T-cell (primary cell): ENCODE results near the gene LRCOL1. TPM values are rescaled to one million over a fixed set of nuclear protein-coding genes. Genes with fewer than 3 reads are reported as not detected.
A peak's percentile ranks its signal among the peaks of the same experiment; 100 is the strongest.

ENCODE experiments used
- ATAC-seq, 4 experiments: fragments of 200-7000 bp in 3 of 4; fragments of 150-1000 bp in 1 of 4; cut with Tn5 transposase; replicated peaks in 1 of 4; 1 replicate in 3 of 4; 2 replicates in 1 of 4; pipeline ENCODE4 v1.10.0; 2021; ENCODE audit warnings: moderate library complexity in 3 of 4, mild to moderate bottlenecking in 2 of 4, moderate number of reproducible peaks in 1 of 4
- CTCF ChIA-PET, 2 donors: fragments of 300-600 bp; sonication (Branson Sonifier 250); formaldehyde crosslinking; loops; one replicate each; lab custom pipeline; 2022; ENCODE audit warnings: antibody characterized with exemption in 2 of 2; lab: Charles Lee
- POLR2A ChIA-PET, 2 donors: fragments of 300-600 bp; sonication (Branson Sonifier 250); formaldehyde crosslinking; loops; one replicate each; lab custom pipeline; 2022; ENCODE audit warnings: antibody characterized with exemption in 2 of 2; lab: Charles Lee
- DNase-seq, 35 experiments: peaks; one replicate each; pipeline versions ENCODE4 v3.0.0 to v3.0.0-alpha.2; 2013 to 2023
- H3K27ac ChIP-seq: one replicate; pipeline ENCODE4 v1.5.1; 2013; ENCODE audit warnings: low read length
- H3K27me3 ChIP-seq, 2 experiments: replicated peaks in 1 of 2; 1 replicate in 1 of 2; 2 replicates in 1 of 2; pipeline versions ENCODE4 v1.6.1 to v1.7.0; 2013; ENCODE audit warnings: low read length in 1 of 2, mixed read lengths in 1 of 2; ENCODE audit not compliant: control insufficient read depth in 2 of 2, insufficient read depth in 2 of 2; ENCODE audit errors: extremely low read depth in 1 of 2
- H3K36me3 ChIP-seq, 2 donors: 1 replicate in 1 of 2; 2 replicates in 1 of 2; pipeline versions ENCODE4 v1.6.1 to v1.7.0; 2013; ENCODE audit warnings: low read length in 1 of 2; ENCODE audit not compliant: control insufficient read depth in 2 of 2, insufficient read depth in 1 of 2; ENCODE audit errors: extremely low read depth in 1 of 2
- H3K4me1 ChIP-seq, 2 experiments: 1 replicate in 1 of 2; 2 replicates in 1 of 2; pipeline versions ENCODE4 v1.6.1 to v1.7.0; 2013; ENCODE audit warnings: low read length in 2 of 2, mixed read lengths in 1 of 2; ENCODE audit not compliant: insufficient read depth in 2 of 2, control insufficient read depth in 1 of 2; ENCODE audit errors: extremely low read depth in 1 of 2
- H3K4me3 ChIP-seq, 2 donors: 1 replicate in 1 of 2; 2 replicates in 1 of 2; pipeline versions ENCODE4 v1.5.1 to v1.7.0; 2013; ENCODE audit warnings: mild to moderate bottlenecking in 2 of 2, low read length in 1 of 2, moderate library complexity in 1 of 2; ENCODE audit not compliant: control insufficient read depth in 1 of 2; ENCODE audit errors: extremely low read depth in 1 of 2
- H3K9me3 ChIP-seq: 2 replicates; pipeline ENCODE4 v1.7.0; 2013
- H3K27ac Mint-ChIP-seq, 2 donors: one replicate each; pipeline ENCODE4 v1.8.0; 2020 to 2021; ENCODE audit warnings: mild to moderate bottlenecking in 2 of 2, mixed read lengths in 2 of 2
- H3K27me3 Mint-ChIP-seq, 2 donors: one replicate each; pipeline ENCODE4 v1.8.0; 2021 to 2022; ENCODE audit warnings: mixed read lengths in 2 of 2
- H3K36me3 Mint-ChIP-seq: one replicate; pipeline ENCODE4 v1.8.0; 2021; ENCODE audit warnings: mixed read lengths
- H3K4me1 Mint-ChIP-seq, 3 donors: one replicate each; pipeline ENCODE4 v1.8.0; 2020 to 2022; ENCODE audit warnings: mixed read lengths in 3 of 3, mild to moderate bottlenecking in 1 of 3
- H3K4me3 Mint-ChIP-seq, 3 donors: one replicate each; pipeline ENCODE4 v1.8.0; 2020 to 2022; ENCODE audit warnings: mild to moderate bottlenecking in 3 of 3, mixed read lengths in 3 of 3, moderate library complexity in 3 of 3
- H3K9me3 Mint-ChIP-seq, 3 donors: one replicate each; pipeline ENCODE4 v1.8.0; 2020 to 2022; ENCODE audit warnings: mixed read lengths in 3 of 3
- WGBS: methylation state at CpG from one replicate; pipeline ENCODE4 v1.1.5; 2013; ENCODE audit warnings: missing lambda C conversion rate; ENCODE audit not compliant: insufficient coverage; 5-methylcytosine and 5-hydroxymethylcytosine counted together
- total RNA-seq, 35 experiments: library from RNA in 6 of 35; stranded (reverse) in 6 of 35; fragments of 120-200 nt in 1 of 35; gene quantifications; one replicate each; pipeline versions ENCODE4 v1.2.1 to v1.2.4 and lab custom pipeline; 2013 to 2026

Gene LRCOL1
- total RNA-seq, 5 donors from 2014 or later (not counting 1 experiment from before 2014, with no cell fraction given): not detected

DNA sequence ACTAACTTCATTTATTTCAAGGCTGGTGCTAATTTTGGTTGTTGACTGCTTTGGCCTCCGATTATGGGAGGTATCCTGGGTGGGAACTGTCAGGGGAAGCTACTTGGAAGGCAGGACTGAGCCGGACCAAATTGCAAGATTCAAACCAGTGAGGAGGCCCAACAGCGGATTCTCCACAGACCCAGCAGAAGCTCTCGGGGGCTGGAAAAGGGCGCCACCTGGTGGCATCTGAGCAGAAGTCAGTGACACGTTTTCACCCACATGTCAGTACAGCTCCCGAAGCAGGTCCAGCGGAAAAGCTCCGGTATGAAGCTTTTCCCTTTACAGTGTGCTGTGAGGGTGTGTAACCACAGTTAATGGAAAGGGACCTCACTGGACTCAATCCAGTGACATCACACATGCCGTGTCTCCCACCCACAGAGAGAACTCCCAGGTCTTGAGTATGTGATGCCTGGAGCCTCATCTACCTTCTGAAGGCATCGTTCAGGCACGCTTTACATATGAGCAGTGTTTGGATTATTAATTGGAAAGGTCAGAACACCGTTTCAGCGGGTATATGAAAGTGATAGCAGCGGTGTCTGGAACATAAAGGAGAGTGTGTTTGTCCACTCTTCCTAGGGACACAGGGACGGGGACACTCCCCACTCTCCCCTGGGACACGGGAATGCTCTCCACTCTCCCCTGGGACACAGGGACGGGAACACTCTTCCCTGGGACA lies 4.6 kb upstream of the LRCOL1 start:
- no peak overlapping the region for H3K4me3 ChIP-seq
- peaks cover 14 to 15% (median 14%) of the 10 kb centered on the region in 3 donors for H3K4me1 Mint-ChIP-seq
- peak; percentile 79 to 89 (median 84) for ATAC-seq
- H3K4me3 Mint-ChIP-seq: no peak overlapping the region
- peaks cover 37 to 49% of the 10 kb centered on the region in 2 donors for H3K27me3 Mint-ChIP-seq
- H3K9me3 Mint-ChIP-seq: no peaks in the 10 kb centered on the region
- H3K9me3 ChIP-seq: peaks cover 6% of the 10 kb centered on the region
- H3K36me3 Mint-ChIP-seq: no peaks in the 10 kb centered on the region
- ChIA-PET CTCF (interaction anchor here (0.8 to 1.1 kb wide), 3 partner anchors 54 to 461 kb away, joined by 3 to 5 read pairs (median 3); no protein-coding TSS in a partner anchor), POLR2A (no interaction called here)
- peaks cover 0 to 16% of the 10 kb centered on the region in 2 experiments for H3K4me1 ChIP-seq
- H3K27ac ChIP-seq: no peak overlapping the region
- 34% methylated on average over 7 of the region's 18 CpGs for WGBS
- DNase-seq: peak; percentile 35 to 90 (median 73)
- peaks cover 19 to 65% of the 10 kb centered on the region in 2 experiments for H3K27me3 ChIP-seq
- H3K36me3 ChIP-seq: no peaks in the 10 kb centered on the region
- H3K27ac Mint-ChIP-seq: no peak overlapping the region

DNA sequence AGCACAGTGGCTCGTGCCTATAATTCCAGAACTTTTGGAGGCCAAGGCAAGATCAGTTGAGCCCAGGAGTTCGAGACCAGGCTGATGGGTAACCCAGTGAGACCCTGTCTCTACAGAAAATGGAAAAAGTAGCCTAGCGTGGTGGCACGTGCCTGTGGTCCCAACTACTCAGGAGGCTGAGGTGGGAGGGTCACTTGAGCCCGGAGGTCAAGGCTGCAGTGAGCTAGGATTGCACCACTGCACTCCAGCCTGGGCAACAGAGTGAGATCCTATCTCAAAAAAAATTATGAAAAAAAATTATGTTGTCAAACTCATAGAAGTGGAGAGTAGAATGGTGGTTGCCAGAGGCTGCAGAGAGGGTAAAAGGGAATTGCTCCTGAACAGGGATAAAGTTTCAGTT lies 3.6 kb upstream of the LRCOL1 start:
- Histone ChIP-seq H3K9me3 (peaks cover 6% of the 10 kb centered on the region), H3K4me3 (no peak overlapping the region), H3K36me3 (no peaks in the 10 kb centered on the region), H3K27ac (no peak overlapping the region), H3K27me3 (peaks cover 20 to 66% of the 10 kb centered on the region in 2 experiments), H3K4me1 (peaks cover 0 to 18% of the 10 kb centered on the region in 2 experiments)
- Mint-ChIP-seq H3K9me3 (no peaks in the 10 kb centered on the region), H3K27ac (no peak overlapping the region), H3K27me3 (peaks cover 38 to 51% of the 10 kb centered on the region in 2 donors), H3K4me3 (no peak overlapping the region), H3K36me3 (no peaks in the 10 kb centered on the region), H3K4me1 (peaks cover 14 to 15% (median 14%) of the 10 kb centered on the region in 3 donors)
- POLR2A ChIA-PET: no interaction called here
- WGBS: 81% methylated on average over 5 of the region's 5 CpGs
- DNase-seq (no peak), ATAC-seq (no peak)
- CTCF ChIA-PET: no interaction called here

DNA sequence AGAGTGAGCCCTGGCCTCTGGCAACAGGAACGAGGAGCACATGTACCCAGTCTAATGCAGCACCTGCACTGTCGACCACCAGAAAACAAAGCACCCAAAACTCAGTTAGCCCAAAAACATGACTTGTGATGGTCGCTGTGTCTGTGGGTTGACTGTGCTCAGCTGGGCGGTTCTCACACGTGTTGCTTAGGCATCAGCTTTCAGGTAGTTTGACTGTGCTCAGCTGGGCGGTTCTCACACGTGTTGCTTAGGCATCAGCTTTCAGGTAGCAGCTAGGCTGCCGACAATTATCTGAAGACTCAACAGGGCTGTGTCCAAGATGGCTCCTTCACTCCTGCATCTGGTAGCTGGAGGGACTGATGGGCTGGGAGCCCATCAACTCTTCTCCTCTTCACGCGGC lies 1.2 kb upstream of the LRCOL1 start:
- Histone ChIP-seq H3K27me3 (peaks cover 13 to 69% of the 10 kb centered on the region in 2 experiments), H3K9me3 (no peaks in the 10 kb centered on the region), H3K36me3 (no peaks in the 10 kb centered on the region), H3K4me3 (no peak overlapping the region), H3K4me1 (peaks cover 0 to 15% of the 10 kb centered on the region in 2 experiments), H3K27ac (no peak overlapping the region)
- ChIA-PET POLR2A (no interaction called here), CTCF (no interaction called here)
- DNase-seq: no peak
- Mint-ChIP-seq H3K36me3 (no peaks in the 10 kb centered on the region), H3K27ac (no peak overlapping the region), H3K4me1 (peaks cover 8 to 16% (median 8%) of the 10 kb centered on the region in 3 donors), H3K4me3 (no peak overlapping the region), H3K27me3 (peaks cover 39 to 50% of the 10 kb centered on the region in 2 donors), H3K9me3 (no peaks in the 10 kb centered on the region)
- 90% methylated on average over 8 of the region's 10 CpGs for WGBS
- ATAC-seq: no peak

DNA sequence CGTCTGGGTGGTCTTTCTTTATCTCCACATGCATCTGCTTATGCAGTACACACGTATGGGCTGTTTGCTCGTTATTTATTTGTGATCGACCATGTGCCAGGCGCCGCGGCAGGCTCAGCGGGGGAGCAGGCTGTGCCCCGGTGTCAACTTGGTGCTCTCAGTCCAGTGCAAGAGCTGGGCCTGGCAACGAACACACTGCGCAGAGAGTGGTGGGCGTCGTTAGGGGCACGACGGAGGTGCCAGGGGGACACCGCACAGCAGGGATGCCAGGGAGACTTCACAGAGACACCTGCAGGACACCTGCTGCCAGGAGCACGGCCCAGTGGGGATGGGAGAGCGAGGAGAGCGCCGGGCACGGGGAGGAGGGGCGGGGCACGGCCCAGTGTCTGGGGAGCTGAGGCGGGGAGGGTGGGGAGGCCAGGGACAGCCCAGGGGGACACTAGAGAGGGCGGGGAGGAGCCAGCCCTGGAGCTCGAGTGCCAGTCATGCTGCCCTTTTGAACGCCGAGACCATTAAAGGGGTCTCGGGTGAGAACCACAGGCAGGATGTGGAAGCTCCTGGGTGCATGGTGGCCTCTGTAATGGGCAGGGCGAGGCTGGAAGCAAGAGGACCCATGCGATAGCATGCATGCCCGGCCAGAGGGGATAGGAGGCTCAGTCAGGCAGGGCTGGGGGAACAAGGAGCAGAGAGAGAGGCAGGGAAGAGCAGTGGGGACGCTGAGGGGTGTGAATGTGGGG lies 652 bp upstream of the LRCOL1 start:
- ChIA-PET POLR2A (no interaction called here), CTCF (no interaction called here)
- Mint-ChIP-seq H3K27ac (no peak overlapping the region), H3K36me3 (no peaks in the 10 kb centered on the region), H3K4me1 (peaks cover 8 to 16% (median 8%) of the 10 kb centered on the region in 3 donors), H3K4me3 (peak overlapping the region in 1 of 3 donors; percentile 75), H3K9me3 (no peaks in the 10 kb centered on the region), H3K27me3 (peaks cover 44 to 50% of the 10 kb centered on the region in 2 donors)
- no peak overlapping the region for H3K27ac ChIP-seq
- no peaks in the 10 kb centered on the region for H3K36me3 ChIP-seq
- peaks cover 0 to 15% of the 10 kb centered on the region in 2 experiments for H3K4me1 ChIP-seq
- no peak for ATAC-seq
- peaks cover 13 to 69% of the 10 kb centered on the region in 2 experiments for H3K27me3 ChIP-seq
- no peaks in the 10 kb centered on the region for H3K9me3 ChIP-seq
- no peak for DNase-seq
- whole genome bisulfite sequencing: 75% methylated on average over 26 of the region's 33 CpGs
- no peak overlapping the region for H3K4me3 ChIP-seq

DNA sequence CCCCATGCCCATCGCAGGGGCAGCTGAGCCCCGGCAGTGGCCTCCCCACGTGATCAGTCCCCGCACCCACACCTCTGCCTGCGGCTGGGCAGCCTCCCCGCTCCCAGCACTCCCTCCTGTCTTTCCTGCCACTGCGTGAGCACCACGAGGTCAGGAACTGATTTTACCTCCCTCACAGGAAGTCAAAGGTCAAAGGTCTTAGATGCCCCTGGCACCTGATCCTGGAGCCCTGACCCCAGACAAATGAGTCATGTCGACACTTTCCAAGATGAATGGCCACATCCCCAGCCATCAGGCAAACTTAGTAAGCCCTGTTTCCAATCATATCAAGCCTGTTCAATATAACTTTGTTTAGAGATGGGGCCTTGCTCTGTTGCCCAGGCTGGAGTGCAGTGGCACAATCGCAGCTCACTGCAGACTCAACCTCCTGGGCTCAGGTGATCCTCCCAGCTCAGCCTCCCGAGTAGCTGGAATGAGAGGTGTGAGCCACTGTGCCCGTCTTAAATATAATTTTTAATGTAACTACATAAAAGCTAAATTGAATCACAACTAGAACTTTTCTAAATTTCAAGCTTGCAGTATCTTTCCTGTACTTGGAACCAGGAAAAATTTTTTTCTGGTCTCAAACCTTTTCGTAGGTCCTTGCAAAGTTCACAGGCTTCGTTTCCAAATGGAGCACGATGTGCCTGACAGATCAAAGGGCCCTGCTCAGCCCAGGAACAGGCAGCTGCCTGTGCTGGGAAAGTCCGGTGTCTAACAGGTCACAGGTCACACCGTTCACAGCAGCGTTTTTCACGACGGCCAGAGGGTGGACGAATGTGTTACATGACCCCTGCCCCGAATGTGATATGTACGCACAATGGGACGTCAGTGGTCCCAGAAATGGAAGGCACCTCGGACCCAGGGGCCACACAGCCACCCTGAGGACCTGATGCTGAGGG lies 1.9 kb downstream of the LRCOL1 start:
- no peaks in the 10 kb centered on the region for H3K9me3 Mint-ChIP-seq
- no peak overlapping the region for H3K27ac ChIP-seq
- H3K4me3 ChIP-seq: no peak overlapping the region
- DNase-seq: no peak
- no peaks in the 10 kb centered on the region for H3K9me3 ChIP-seq
- H3K27me3 ChIP-seq: peaks cover 12 to 78% of the 10 kb centered on the region in 2 experiments
- no peak overlapping the region for H3K27ac Mint-ChIP-seq
- no peak overlapping the region for H3K4me3 Mint-ChIP-seq
- peaks cover 2 to 9% (median 2%) of the 10 kb centered on the region in 3 donors for H3K4me1 Mint-ChIP-seq
- WGBS: 50% methylated on average over 19 of the region's 25 CpGs
- H3K36me3 ChIP-seq: no peaks in the 10 kb centered on the region
- ATAC-seq: no peak
- peaks cover 0 to 9% of the 10 kb centered on the region in 2 experiments for H3K4me1 ChIP-seq
- H3K27me3 Mint-ChIP-seq: peaks cover 37 to 49% of the 10 kb centered on the region in 2 donors
- H3K36me3 Mint-ChIP-seq: no peaks in the 10 kb centered on the region
- ChIA-PET POLR2A (no interaction called here), CTCF (interaction anchor here in 1 of 2 donors (0.5 to 0.6 kb wide), 2 partner anchors 344 to 860 kb away, joined by 4 to 9 read pairs; no protein-coding TSS in a partner anchor)
